Lung (tissue), 12 donors: ENCODE measurements around the gene KRT6A. TPM values are rescaled to one million over a fixed set of nuclear protein-coding genes. Genes with fewer than 3 reads are reported as not detected.

ENCODE experiments used
- ATAC-seq: fragments of 200-7000 bp; cut with Tn5 transposase; one replicate; pipeline ENCODE4 v1.9.1; 2020; ENCODE audit warnings: moderate number of reproducible peaks; ENCODE audit not compliant: insufficient read depth, low FRiP score
- DNase-seq, 3 donors: peaks; one replicate each; pipeline ENCODE4 v3.0.0-alpha.2; 2013 to 2017
- H3K27ac ChIP-seq, 2 donors: one replicate each; pipeline ENCODE4 v1.5.1; 2013; ENCODE audit warnings: mild to moderate bottlenecking in 2 of 2, moderate library complexity in 2 of 2, control low read depth in 1 of 2, inconsistent platforms in 1 of 2, low read depth in 1 of 2, low read length in 1 of 2
- H3K27me3 ChIP-seq, 3 donors: one replicate each; pipeline ENCODE4 v1.5.1; 2013; ENCODE audit warnings: low read length in 2 of 3; ENCODE audit not compliant: control insufficient read depth in 3 of 3, insufficient read depth in 3 of 3
- H3K36me3 ChIP-seq, 4 donors: one replicate each; pipeline ENCODE4 v1.5.1; 2013; ENCODE audit warnings: low read length in 4 of 4, mild to moderate bottlenecking in 1 of 4, moderate library complexity in 1 of 4; ENCODE audit not compliant: control insufficient read depth in 4 of 4, insufficient read depth in 4 of 4
- H3K4me1 ChIP-seq, 5 donors: one replicate each; pipeline ENCODE4 v1.5.1; 2013; ENCODE audit warnings: low read length in 5 of 5, mild to moderate bottlenecking in 2 of 5, moderate library complexity in 1 of 5; ENCODE audit not compliant: control insufficient read depth in 5 of 5, insufficient read depth in 5 of 5
- H3K4me3 ChIP-seq: one replicate; pipeline ENCODE4 v1.5.1; 2013; ENCODE audit warnings: mild to moderate bottlenecking, control low read depth, moderate library complexity
- H3K9ac ChIP-seq, 2 donors: one replicate each; pipeline ENCODE4 v1.5.1; 2013; ENCODE audit warnings: low read length in 2 of 2, control low read depth in 1 of 2; ENCODE audit not compliant: insufficient read depth in 1 of 2
- H3K9me3 ChIP-seq, 4 donors: one replicate each; pipeline ENCODE4 v1.5.1; 2013; ENCODE audit warnings: low read length in 3 of 4, mild to moderate bottlenecking in 1 of 4, moderate library complexity in 1 of 4; ENCODE audit not compliant: control insufficient read depth in 4 of 4, insufficient read depth in 3 of 4
- WGBS, 2 donors: extraction: QIAGEN DNeasy Blood & Tissue Kit; methylation state at CpG; one replicate each; pipeline ENCODE4 v1.1.7; 2013; 5-methylcytosine and 5-hydroxymethylcytosine counted together
- polyA plus RNA-seq, 2 donors: library from polyadenylated mRNA; stranded (reverse); fragments of 200-250 nt; gene quantifications; one replicate each; pipeline ENCODE4 v1.2.1, GENCODE V29; 2013
- total RNA-seq, 2 donors: library from RNA; depleted of rRNA in 1 of 2; stranded (reverse); fragments of >200 nt in 1 of 2; gene quantifications; one replicate each; pipeline ENCODE4 v1.2.1, GENCODE V29; 2014 to 2021
- TF ChIP-seq, protein P1 (sequence below): IDR thresholded peaks from 2 replicates; pipeline ENCODE4 v1.5.1; 2012; ENCODE audit warnings: mild to moderate bottlenecking; ENCODE audit errors: control extremely low read depth, extremely low read depth
- donor health status: control.
- donor health status: control.
- donor health status: Bipolar disorder and iron deficiency.
- donor health status: healthy.
- donor health status: DM: yes; HTN: yes; CAD: no.

Gene KRT6A
- total and polyA plus RNA-seq, 4 donors: 0.65 to 46.8 (median 7.3) TPM

DNA sequence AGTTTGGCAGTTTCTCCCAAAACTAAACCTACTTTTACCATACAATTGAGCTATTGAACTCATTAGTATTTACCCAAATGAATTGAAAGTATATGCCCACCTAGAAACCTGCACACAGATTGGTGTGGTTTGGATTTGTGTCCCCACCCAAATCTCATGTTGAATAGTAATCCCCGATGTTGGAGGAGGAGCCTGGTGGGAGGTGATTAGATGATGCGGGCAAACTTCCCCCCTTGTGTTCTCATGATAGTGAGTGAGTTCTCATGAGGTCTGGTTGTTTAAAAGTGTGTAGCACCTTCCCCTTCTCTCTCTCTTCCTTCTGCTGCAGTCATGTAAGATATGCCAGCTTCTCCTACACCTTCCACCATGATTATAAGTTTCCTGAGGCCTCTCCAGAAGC is 15.4 kb downstream of the KRT6A start:
- Histone ChIP-seq H3K4me1 (no peaks in the 10 kb centered on the region), H3K9me3 (peaks cover 0 to 2% (median 0%) of the 10 kb centered on the region in 4 donors), H3K36me3 (no peaks in the 10 kb centered on the region), H3K27me3 (peaks cover 0 to 1% (median 0%) of the 10 kb centered on the region in 3 donors), H3K4me3 (no peak overlapping the region), H3K27ac (no peak overlapping the region), H3K9ac (no peak overlapping the region)
- TF ChIP-seq, protein P1, sequence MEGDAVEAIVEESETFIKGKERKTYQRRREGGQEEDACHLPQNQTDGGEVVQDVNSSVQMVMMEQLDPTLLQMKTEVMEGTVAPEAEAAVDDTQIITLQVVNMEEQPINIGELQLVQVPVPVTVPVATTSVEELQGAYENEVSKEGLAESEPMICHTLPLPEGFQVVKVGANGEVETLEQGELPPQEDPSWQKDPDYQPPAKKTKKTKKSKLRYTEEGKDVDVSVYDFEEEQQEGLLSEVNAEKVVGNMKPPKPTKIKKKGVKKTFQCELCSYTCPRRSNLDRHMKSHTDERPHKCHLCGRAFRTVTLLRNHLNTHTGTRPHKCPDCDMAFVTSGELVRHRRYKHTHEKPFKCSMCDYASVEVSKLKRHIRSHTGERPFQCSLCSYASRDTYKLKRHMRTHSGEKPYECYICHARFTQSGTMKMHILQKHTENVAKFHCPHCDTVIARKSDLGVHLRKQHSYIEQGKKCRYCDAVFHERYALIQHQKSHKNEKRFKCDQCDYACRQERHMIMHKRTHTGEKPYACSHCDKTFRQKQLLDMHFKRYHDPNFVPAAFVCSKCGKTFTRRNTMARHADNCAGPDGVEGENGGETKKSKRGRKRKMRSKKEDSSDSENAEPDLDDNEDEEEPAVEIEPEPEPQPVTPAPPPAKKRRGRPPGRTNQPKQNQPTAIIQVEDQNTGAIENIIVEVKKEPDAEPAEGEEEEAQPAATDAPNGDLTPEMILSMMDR: no peak
- ATAC-seq: no peak
- WGBS, 2 donors: 44 to 63% methylated on average over 2 of the region's 2 CpGs
- no peak for DNase-seq

DNA sequence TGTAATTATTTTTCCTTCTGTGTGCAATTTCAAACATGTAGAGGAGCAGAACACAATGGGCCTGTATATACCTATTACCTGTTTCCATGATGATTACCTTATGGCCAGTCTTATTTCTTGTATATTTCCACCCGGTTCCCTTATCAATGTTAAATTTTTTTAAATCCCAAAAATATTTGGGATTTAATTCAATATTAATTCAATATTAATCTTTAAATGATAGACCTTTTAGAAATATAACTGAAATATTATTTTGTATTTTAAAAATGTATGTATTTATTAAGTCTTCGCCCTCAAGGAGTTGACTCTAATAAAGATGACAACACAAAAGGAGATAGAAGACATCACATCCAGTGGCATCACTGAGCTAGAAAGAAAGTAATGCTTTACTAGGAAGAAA is 18.8 kb downstream of the KRT6A start:
- Histone ChIP-seq H3K27me3 (no peaks in the 10 kb centered on the region), H3K4me1 (no peaks in the 10 kb centered on the region), H3K27ac (no peak overlapping the region), H3K4me3 (no peak overlapping the region), H3K9ac (no peak overlapping the region), H3K36me3 (no peaks in the 10 kb centered on the region), H3K9me3 (no peaks in the 10 kb centered on the region)
- DNase-seq (no peak), ATAC-seq (no peak)
- 95 to 97% methylated on average over 2 of the region's 2 CpGs for WGBS, 2 donors
- TF ChIP-seq, protein P1: no peak

DNA sequence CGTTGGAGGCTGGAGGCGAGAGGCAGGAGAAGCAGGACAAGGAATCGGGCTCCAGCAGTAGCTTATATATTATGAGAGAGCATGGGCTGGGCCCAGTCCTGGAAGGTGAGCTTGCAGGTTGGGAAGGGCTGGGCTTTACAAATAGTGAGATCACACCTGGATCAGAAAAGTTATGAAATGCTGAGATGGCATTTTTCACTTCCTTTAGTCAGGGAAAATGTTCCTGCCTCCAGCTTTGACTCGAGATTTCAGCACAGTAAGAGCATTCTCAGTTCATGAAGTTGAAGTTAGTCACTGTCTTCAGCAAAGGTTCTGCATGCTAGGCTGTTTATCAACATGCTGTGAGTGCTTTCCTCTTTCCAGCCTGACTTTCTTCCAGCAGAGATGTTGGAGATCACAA is 19.3 kb downstream of the KRT6A start, which contains the start of gene KRT6C:
Gene KRT6C (minus strand): TSS at position 38 of the 400 bp plus-strand sequence. CDS start 68 bp downstream, outside the sequence.
- TF ChIP-seq, protein P1: no peak
- Histone ChIP-seq H3K9ac (no peak within 1 kb of the TSS), H3K36me3 (no peaks in the 10 kb centered on the region), H3K4me3 (no peak within 1 kb of the TSS), H3K27me3 (no peaks in the 10 kb centered on the region), H3K27ac (no peak within 1 kb of the TSS), H3K4me1 (no peaks in the 10 kb centered on the region), H3K9me3 (no peaks in the 10 kb centered on the region)
- WGBS, 2 donors: 79% methylated on average over 4 of the region's 4 CpGs
- DNase-seq (no peak), ATAC-seq (no peak)

DNA sequence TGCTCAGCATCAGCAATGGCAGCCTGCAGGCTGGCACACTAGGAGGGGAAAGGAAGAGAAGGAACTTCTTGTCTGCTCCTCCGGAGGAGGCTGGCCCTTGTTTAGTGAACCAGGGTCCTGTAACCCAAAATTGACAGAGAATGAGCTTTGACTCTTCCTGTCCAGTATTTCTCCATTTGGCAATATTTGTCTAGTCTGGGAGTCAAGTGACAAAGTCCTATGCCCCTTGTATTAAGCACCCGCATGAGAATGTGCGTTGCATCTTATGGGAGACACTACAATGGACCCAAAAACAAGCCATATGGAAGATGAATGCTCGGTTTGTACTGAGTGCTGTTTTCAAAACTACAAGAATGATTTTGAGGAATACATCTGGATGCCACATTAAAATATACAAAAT is 23.2 kb downstream of the KRT6A start:
- Histone ChIP-seq H3K4me3 (no peak overlapping the region), H3K4me1 (no peaks in the 10 kb centered on the region), H3K9ac (no peak overlapping the region), H3K27ac (no peak overlapping the region), H3K9me3 (no peaks in the 10 kb centered on the region), H3K36me3 (no peaks in the 10 kb centered on the region), H3K27me3 (peaks cover 0 to 9% (median 0%) of the 10 kb centered on the region in 3 donors)
- 71 to 83% methylated on average over 4 of the region's 4 CpGs for WGBS, 2 donors
- TF ChIP-seq, protein P1: no peak
- no peak for ATAC-seq
- no peak for DNase-seq
